ENCODE data around the gene DHRSX.

GRCh38 chrX:2401201-2401589 is 99.6 kb downstream of the DHRSX start:
- no peak for TF ChIP-seq CTCF (conservative IDR thresholded peaks at IDR 0.05)
- no peak for TF ChIP-seq ZFX (IDR thresholded peaks at IDR 0.05)

Data from C4-2B (cell line).